ENCODE results near the gene TAAR1.

DNA sequence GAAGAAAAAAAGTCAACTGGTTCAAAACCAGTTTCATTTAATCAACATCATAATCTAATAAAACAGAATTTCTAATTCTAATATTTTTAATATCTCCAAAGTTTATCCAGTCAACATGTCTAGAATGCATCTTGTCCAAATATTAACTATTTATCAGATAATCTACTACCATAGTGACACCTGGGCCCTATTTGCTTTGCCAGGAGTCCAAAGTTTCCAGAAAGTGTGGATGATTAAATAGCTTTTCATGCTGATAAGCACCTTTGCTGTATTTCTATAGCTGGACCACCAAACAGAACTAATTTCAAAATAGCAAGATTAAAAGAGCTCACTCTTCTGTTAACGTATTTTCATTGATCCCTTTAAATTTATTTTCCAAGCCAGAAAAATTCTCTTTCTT lies 12.3 kb upstream of the TAAR1 start:
- TF ChIP-seq, protein P1, sequence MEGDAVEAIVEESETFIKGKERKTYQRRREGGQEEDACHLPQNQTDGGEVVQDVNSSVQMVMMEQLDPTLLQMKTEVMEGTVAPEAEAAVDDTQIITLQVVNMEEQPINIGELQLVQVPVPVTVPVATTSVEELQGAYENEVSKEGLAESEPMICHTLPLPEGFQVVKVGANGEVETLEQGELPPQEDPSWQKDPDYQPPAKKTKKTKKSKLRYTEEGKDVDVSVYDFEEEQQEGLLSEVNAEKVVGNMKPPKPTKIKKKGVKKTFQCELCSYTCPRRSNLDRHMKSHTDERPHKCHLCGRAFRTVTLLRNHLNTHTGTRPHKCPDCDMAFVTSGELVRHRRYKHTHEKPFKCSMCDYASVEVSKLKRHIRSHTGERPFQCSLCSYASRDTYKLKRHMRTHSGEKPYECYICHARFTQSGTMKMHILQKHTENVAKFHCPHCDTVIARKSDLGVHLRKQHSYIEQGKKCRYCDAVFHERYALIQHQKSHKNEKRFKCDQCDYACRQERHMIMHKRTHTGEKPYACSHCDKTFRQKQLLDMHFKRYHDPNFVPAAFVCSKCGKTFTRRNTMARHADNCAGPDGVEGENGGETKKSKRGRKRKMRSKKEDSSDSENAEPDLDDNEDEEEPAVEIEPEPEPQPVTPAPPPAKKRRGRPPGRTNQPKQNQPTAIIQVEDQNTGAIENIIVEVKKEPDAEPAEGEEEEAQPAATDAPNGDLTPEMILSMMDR (IDR thresholded peaks at IDR 0.05; ENCODE audit: insufficient read depth, low read length, poor library complexity, severe bottlenecking): no peak
- TF ChIP-seq EZH2phosphoT487 (conservative IDR thresholded peaks at IDR 0.05; ENCODE audit: low read length): no peak

All from SU-DHL-6 (cell line).